IMR-90 (cell line): ENCODE data around the gene NKD1.

Experiments used
- CTCF ChIP-seq: conservative IDR thresholded peaks from 2 replicates; pipeline ENCODE4 v1.5.1; 2012; ENCODE audit warnings: mild to moderate bottlenecking, low read depth, low read length, improper control_type of control experiment
- SMC3 ChIP-seq: fragments of 150-350 bp; IDR thresholded peaks from 2 replicates; pipeline ENCODE4 v1.6.1; 2016; ENCODE audit warnings: low read depth, mild to moderate bottlenecking, antibody characterized with exemption, low read length, moderate library complexity

DNA sequence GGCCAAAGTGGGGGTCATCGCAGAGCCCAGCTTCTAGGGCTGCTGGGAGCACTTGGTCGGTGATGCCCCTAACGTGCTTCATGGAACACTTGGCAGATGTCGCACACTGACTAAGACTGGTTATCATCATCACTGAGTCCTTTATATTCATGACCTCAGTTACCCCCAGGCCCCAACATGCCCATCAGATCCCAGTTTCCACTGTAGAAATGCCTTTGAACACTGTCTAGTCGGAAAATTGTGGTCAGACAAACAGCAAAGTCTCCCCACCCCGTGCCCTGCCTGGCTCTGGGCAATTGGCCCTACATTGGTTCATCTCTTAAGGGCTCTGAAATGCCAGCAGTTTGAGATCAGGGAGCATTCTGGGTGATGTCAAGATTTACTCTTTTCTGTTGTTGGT lies 51.3 kb downstream of the NKD1 start:
- TF ChIP-seq SMC3 = no peak
- TF ChIP-seq CTCF = no peak
